Measurements from ENCODE around the gene EREG. TPM values are rescaled to one million over a fixed set of nuclear protein-coding genes. Genes with fewer than 3 reads are reported as not detected.
"Not testable (repeated sequence)": the region's sequence is repeated elsewhere in the genome, so short reads cannot be mapped to it uniquely, and the experiment has no call there.

The EREG gene
- total RNA-seq, 3 donors from 2014 or later: 0.80 to 7.6 (median 3.3) TPM

DNA sequence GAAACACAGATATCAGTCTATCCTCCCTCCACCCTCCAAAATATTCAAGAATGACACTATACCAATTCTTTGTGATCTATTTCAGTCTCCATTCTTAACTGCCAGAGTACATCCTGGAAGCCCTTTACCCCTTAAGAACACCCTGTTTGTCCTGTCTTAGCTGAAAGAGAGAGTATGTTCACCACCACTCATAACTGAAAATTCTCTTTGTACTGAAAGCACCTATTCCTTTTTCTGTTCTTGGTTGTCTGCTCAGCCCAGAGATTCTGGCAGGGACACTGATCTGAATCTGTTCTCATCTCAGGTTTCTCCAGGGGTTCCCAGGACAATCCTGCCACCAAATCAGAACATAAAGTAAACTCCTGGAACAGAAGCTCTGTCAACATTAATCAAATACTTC lies 25.4 kb upstream of the EREG start:
- no peak for TF ChIP-seq POLR2AphosphoS5 (IDR thresholded peaks at IDR 0.05)
- no peak for TF ChIP-seq CTCF (IDR thresholded peaks at IDR 0.05)
- no peak for TF ChIP-seq POLR2A (IDR thresholded peaks at IDR 0.05)
- DNase-seq (ENCODE audit: low spot score in 2 of 2): no peak
- H3K9me3 ChIP-seq: peaks cover 9 to 14% of the 10 kb centered on the region in 2 donors
- intact Hi-C loops (cut with DNase I; ENCODE audit: low total_unique reads): no loop called here
- no peaks in the 10 kb centered on the region for H3K36me3 ChIP-seq
- no peak overlapping the region for H3K27ac ChIP-seq
- no peak overlapping the region for H3K4me3 ChIP-seq
- H3K27me3 ChIP-seq: no peaks in the 10 kb centered on the region
- H3K4me1 ChIP-seq: no peaks in the 10 kb centered on the region

- H3K36me3 ChIP-seq; H3K27me3 ChIP-seq; intact Hi-C loops (cut with DNase I; ENCODE audit: low total_unique reads); DNase-seq (ENCODE audit: low spot score in 2 of 2); H3K4me3 ChIP-seq; H3K4me1 ChIP-seq; H3K27ac ChIP-seq: not testable (repeated sequence)
- H3K9me3 ChIP-seq: peaks cover 9 to 24% of the 10 kb centered on the region in 2 donors
These were observed 24.5 kb upstream of the EREG start for GRCh38 chr4:74340421-74340820.

- no peak overlapping the region for H3K4me3 ChIP-seq
- no peaks in the 10 kb centered on the region for H3K36me3 ChIP-seq
- TF ChIP-seq CTCF (IDR thresholded peaks at IDR 0.05) (no peak), POLR2A (IDR thresholded peaks at IDR 0.05) (no peak), POLR2AphosphoS5 (IDR thresholded peaks at IDR 0.05) (no peak)
- no peak for DNase-seq (ENCODE audit: low spot score in 2 of 2)
- peaks cover 9 to 25% of the 10 kb centered on the region in 2 donors for H3K9me3 ChIP-seq
- H3K4me1 ChIP-seq: no peaks in the 10 kb centered on the region
- no peak overlapping the region for H3K27ac ChIP-seq
- H3K27me3 ChIP-seq: no peaks in the 10 kb centered on the region
- intact Hi-C loops (cut with DNase I; ENCODE audit: low total_unique reads): loop anchor here (2.0 kb wide), 1 partner anchor 55 kb away; no protein-coding TSS in a partner anchor
These were observed 20.9 kb upstream of the EREG start for GRCh38 chr4:74344031-74344430.

DNA sequence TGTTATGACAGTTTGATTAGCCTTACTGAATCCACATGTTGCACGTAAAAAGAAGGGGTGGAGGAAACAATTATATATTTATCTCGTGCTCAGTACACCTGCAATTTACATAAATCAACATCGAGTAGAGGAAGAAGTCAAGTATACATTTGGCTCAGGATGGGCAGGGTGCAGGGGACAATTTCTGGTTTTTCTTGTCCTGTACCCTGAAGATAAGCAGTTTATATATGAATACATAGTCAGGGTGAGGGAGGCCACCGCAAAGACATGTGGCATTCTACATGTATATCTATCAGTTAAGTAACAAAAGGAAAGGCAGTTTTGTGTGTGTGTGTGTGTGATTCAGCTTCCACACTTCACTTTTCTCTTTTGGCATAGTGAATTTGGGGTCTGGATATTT lies 11.1 kb upstream of the EREG start:
- intact Hi-C loops (cut with DNase I; ENCODE audit: low total_unique reads): no loop called here
- TF ChIP-seq POLR2AphosphoS5 (IDR thresholded peaks at IDR 0.05): no peak
- TF ChIP-seq CTCF (IDR thresholded peaks at IDR 0.05): no peak
- TF ChIP-seq POLR2A (IDR thresholded peaks at IDR 0.05): no peak

DNA sequence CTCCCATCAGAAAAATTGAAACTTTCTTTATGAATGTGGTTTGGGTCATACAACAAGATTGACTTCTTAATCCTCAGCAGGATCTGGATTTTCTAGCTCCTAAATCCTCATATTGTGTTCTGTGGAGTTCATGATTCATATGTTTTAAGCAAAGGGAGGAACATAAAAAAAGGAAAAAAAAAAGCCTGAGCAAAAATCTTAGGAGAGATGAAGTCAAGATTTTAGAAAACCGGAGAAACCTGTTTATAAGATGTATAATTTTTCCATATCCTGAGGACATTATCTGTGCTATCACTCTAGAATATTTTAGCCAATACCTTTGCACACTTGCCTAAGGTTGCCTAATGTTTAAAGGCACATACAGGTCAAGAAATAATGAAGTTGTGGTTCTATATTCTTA lies 7.0 kb upstream of the EREG start:
- Histone ChIP-seq H3K4me3 (no peak overlapping the region), H3K36me3 (no peaks in the 10 kb centered on the region), H3K27ac (no peak overlapping the region), H3K27me3 (no peaks in the 10 kb centered on the region), H3K4me1 (no peaks in the 10 kb centered on the region), H3K9me3 (no peaks in the 10 kb centered on the region)
- intact Hi-C loops (cut with DNase I; ENCODE audit: low total_unique reads): no loop called here
- no peak for DNase-seq (ENCODE audit: low spot score in 2 of 2)
- TF ChIP-seq POLR2A (IDR thresholded peaks at IDR 0.05) (no peak), POLR2AphosphoS5 (IDR thresholded peaks at IDR 0.05) (no peak), CTCF (IDR thresholded peaks at IDR 0.05) (no peak)

More for the DNA sequence above, 11.1 kb upstream of the EREG start:
- H3K36me3 ChIP-seq: no peaks in the 10 kb centered on the region
- no peak overlapping the region for H3K27ac ChIP-seq
- no peaks in the 10 kb centered on the region for H3K4me1 ChIP-seq
- no peak for DNase-seq (ENCODE audit: low spot score in 2 of 2)
- no peaks in the 10 kb centered on the region for H3K27me3 ChIP-seq
- H3K9me3 ChIP-seq: no peaks in the 10 kb centered on the region
- H3K4me3 ChIP-seq: no peak overlapping the region

DNA sequence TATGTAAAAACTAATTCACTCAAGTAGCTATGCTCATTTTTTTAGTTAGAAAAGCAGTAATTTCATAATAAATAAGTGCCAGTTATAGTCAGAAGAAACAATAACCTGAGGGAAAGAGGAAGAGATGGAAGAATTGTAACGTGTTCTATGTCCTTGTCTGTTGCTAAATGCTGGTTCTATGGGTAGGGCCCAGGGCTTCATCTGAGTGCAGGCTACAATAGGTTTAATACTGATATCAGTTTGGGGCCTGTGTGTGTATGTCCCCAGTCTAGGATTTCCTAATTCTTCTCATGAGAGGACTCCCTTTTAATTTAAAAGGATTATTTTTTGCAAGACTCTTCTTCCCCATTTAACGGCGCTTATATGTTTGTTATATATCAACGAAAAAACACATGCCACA lies 3.3 kb upstream of the EREG start:
- Histone ChIP-seq H3K27me3 (peaks cover 0 to 6% of the 10 kb centered on the region in 2 donors), H3K4me1 (no peaks in the 10 kb centered on the region), H3K27ac (no peak overlapping the region), H3K9me3 (no peaks in the 10 kb centered on the region), H3K4me3 (no peak overlapping the region), H3K36me3 (no peaks in the 10 kb centered on the region)
- intact Hi-C loops (cut with DNase I; ENCODE audit: low total_unique reads): no loop called here
- TF ChIP-seq POLR2AphosphoS5 (IDR thresholded peaks at IDR 0.05): no peak
- no peak for TF ChIP-seq POLR2A (IDR thresholded peaks at IDR 0.05)
- no peak for TF ChIP-seq CTCF (IDR thresholded peaks at IDR 0.05)
- no peak for DNase-seq (ENCODE audit: low spot score in 2 of 2)
